OCI-LY1 (cell line): ENCODE data around the gene TAF11L4.
"Not testable (repeated sequence)": the region's sequence is repeated elsewhere in the genome, so short reads cannot be mapped to it uniquely, and the experiment has no call there.

Experiments used
- H2AFZ ChIP-seq: fragments of 200-600 bp; sonication (generic), shearing (Covaris generic); 2 replicates; pipeline ENCODE4 v1.6.0; 2014; ENCODE audit warnings: antibody characterized with exemption, mild to moderate bottlenecking, low read length
- H3F3A ChIP-seq: fragments of 200-600 bp; sonication (generic), shearing (Covaris generic); 2 replicates; pipeline ENCODE4 v1.6.0; 2014; ENCODE audit warnings: mild to moderate bottlenecking, antibody characterized with exemption, low read length, moderate library complexity; ENCODE audit not compliant: insufficient read depth
- H3K27ac ChIP-seq: fragments of 200-600 bp; sonication (generic); 2 replicates; pipeline ENCODE4 v1.5.1; 2014; ENCODE audit warnings: low read length, mixed run types, mild to moderate bottlenecking, low read depth; ENCODE audit not compliant: poor library complexity, severe bottlenecking
- H3K27me3 ChIP-seq: fragments of 200-600 bp; sonication (generic); 2 replicates; pipeline ENCODE4 v1.6.0; 2014; ENCODE audit warnings: antibody characterized with exemption, mild to moderate bottlenecking, low read length, moderate library complexity; ENCODE audit not compliant: insufficient read depth
- H3K36me3 ChIP-seq: fragments of 200-600 bp; sonication (generic); 2 replicates; pipeline ENCODE4 v1.6.1; 2014; ENCODE audit warnings: mild to moderate bottlenecking, antibody characterized with exemption, low read length, moderate library complexity, mixed read lengths; ENCODE audit not compliant: insufficient read depth
- H3K4me1 ChIP-seq: fragments of 200-600 bp; sonication (generic); 2 replicates; pipeline ENCODE4 v1.5.1; 2014; ENCODE audit warnings: mild to moderate bottlenecking, low read length, moderate library complexity; ENCODE audit not compliant: insufficient read depth, severe bottlenecking
- H3K4me2 ChIP-seq: fragments of 200-600 bp; sonication (generic), shearing (Covaris generic); 2 replicates; pipeline ENCODE4 v1.6.1; 2014; ENCODE audit warnings: low read length
- H3K4me3 ChIP-seq: fragments of 200-600 bp; sonication (generic); 2 replicates; pipeline ENCODE4 v1.5.1; 2014; ENCODE audit warnings: low read length, low read depth, mild to moderate bottlenecking, mixed read lengths; ENCODE audit not compliant: poor library complexity, severe bottlenecking
- H3K79me2 ChIP-seq: fragments of 200-600 bp; shearing (Covaris generic); 2 replicates; pipeline ENCODE4 v1.6.1; 2016; ENCODE audit warnings: mixed run types, low read length, mixed read lengths; ENCODE audit not compliant: insufficient read depth
- H3K9ac ChIP-seq: fragments of 200-600 bp; sonication (generic), shearing (Covaris generic); 2 replicates; pipeline ENCODE4 v1.6.1; 2014; ENCODE audit warnings: mild to moderate bottlenecking, low read length, mixed read lengths
- H3K9me2 ChIP-seq: fragments of 200-600 bp; sonication (generic), shearing (Covaris generic); 2 replicates; pipeline ENCODE4 v1.6.1; 2014; ENCODE audit warnings: low read depth, mild to moderate bottlenecking, low read length, mixed read lengths
- H3K9me3 ChIP-seq: fragments of 200-600 bp; shearing (Covaris generic); 2 replicates; pipeline ENCODE4 v1.6.1; 2014; ENCODE audit warnings: low read length, mixed read lengths
- H4K20me1 ChIP-seq: fragments of 200-600 bp; sonication (generic), shearing (Covaris generic); 2 replicates; pipeline ENCODE4 v1.6.0; 2016; ENCODE audit warnings: mild to moderate bottlenecking, low read length; ENCODE audit not compliant: insufficient read depth
- CTCF ChIP-seq: fragments of 200-600 bp; sonication (generic), shearing (Covaris generic); IDR thresholded peaks from 2 replicates; pipeline ENCODE4 v1.5.1; 2017; ENCODE audit warnings: mild to moderate bottlenecking, antibody characterized with exemption, low read length, moderate library complexity, mixed read lengths
- EZH2 ChIP-seq: fragments of 200-600 bp; sonication (generic), shearing (Covaris generic); IDR thresholded peaks from 2 replicates; pipeline ENCODE4 v1.8.0; 2017; ENCODE audit warnings: borderline replicate concordance, mixed run types, mild to moderate bottlenecking, antibody characterized with exemption, low read length, moderate library complexity, mixed read lengths

Gene TAF11L4

GRCh38 chr5:17492770-17493169, 28.8 kb upstream of the TAF11L4 start:
- no peaks in the 10 kb centered on the region for H3K79me2 ChIP-seq
- H3K4me1 ChIP-seq, result no peaks in the 10 kb centered on the region
- no peaks in the 10 kb centered on the region for H3K27me3 ChIP-seq
- H3K4me3 ChIP-seq, result no peak overlapping the region
- H3K9me3 ChIP-seq, result no peaks in the 10 kb centered on the region
- H3K4me2 ChIP-seq, result no peak overlapping the region
- H3F3A ChIP-seq, result no peaks in the 10 kb centered on the region
- H3K36me3 ChIP-seq, result no peaks in the 10 kb centered on the region
- no peak overlapping the region for H3K27ac ChIP-seq
- H2AFZ ChIP-seq, result no peak overlapping the region
- TF ChIP-seq CTCF (no peak), EZH2 (no peak)
- H4K20me1 ChIP-seq, result no peaks in the 10 kb centered on the region
- H3K9me2 ChIP-seq, result no peaks in the 10 kb centered on the region
- no peak overlapping the region for H3K9ac ChIP-seq

GRCh38 chr5:17497446-17497845, 24.2 kb upstream of the TAF11L4 start:
- Histone ChIP-seq H4K20me1 (no peaks in the 10 kb centered on the region), H3K79me2 (no peaks in the 10 kb centered on the region), H3K4me1 (no peaks in the 10 kb centered on the region), H3K27me3 (no peaks in the 10 kb centered on the region), H3F3A (no peaks in the 10 kb centered on the region), H3K9ac (no peak overlapping the region), H3K9me3 (no peaks in the 10 kb centered on the region), H3K36me3 (no peaks in the 10 kb centered on the region), H3K27ac (no peak overlapping the region), H3K9me2 (no peaks in the 10 kb centered on the region), H2AFZ (no peak overlapping the region), H3K4me2 (no peak overlapping the region), H3K4me3 (no peak overlapping the region)
- no peak for TF ChIP-seq CTCF
- no peak for TF ChIP-seq EZH2

- not testable (repeated sequence) for H4K20me1 ChIP-seq, H3F3A ChIP-seq, H3K9me3 ChIP-seq, H3K36me3 ChIP-seq, H3K9ac ChIP-seq, H3K27me3 ChIP-seq, H3K27ac ChIP-seq, H3K4me2 ChIP-seq, H3K4me3 ChIP-seq, H3K79me2 ChIP-seq, H3K9me2 ChIP-seq, H2AFZ ChIP-seq, H3K4me1 ChIP-seq
Measured at GRCh38 chr5:17497931-17498330, 23.7 kb upstream of the TAF11L4 start, which contains the start of gene TAF11L2. TAF11L2 (plus strand) TSS chr5:17498231.

- Histone ChIP-seq H3K4me2 (no peak overlapping the region), H3K79me2 (no peaks in the 10 kb centered on the region), H3K4me1 (no peaks in the 10 kb centered on the region), H3F3A (no peaks in the 10 kb centered on the region), H4K20me1 (no peaks in the 10 kb centered on the region), H2AFZ (no peak overlapping the region), H3K9me3 (no peaks in the 10 kb centered on the region), H3K9me2 (no peaks in the 10 kb centered on the region), H3K4me3 (no peak overlapping the region), H3K9ac (no peak overlapping the region), H3K36me3 (no peaks in the 10 kb centered on the region), H3K27me3 (no peaks in the 10 kb centered on the region), H3K27ac (no peak overlapping the region)
- TF ChIP-seq CTCF (no peak), EZH2 (no peak)
Measured at GRCh38 chr5:17511775-17512325, 9.8 kb upstream of the TAF11L4 start.

GRCh38 chr5:17517526-17517925, 4.1 kb upstream of the TAF11L4 start:
- not testable (repeated sequence) for H3K79me2 ChIP-seq, H3F3A ChIP-seq, H3K4me1 ChIP-seq, H3K27me3 ChIP-seq, H3K9me2 ChIP-seq, H3K4me3 ChIP-seq, H3K27ac ChIP-seq, H3K9me3 ChIP-seq, H2AFZ ChIP-seq, H3K36me3 ChIP-seq, H3K9ac ChIP-seq, H3K4me2 ChIP-seq, H4K20me1 ChIP-seq
